Smooth muscle cell of trachea (primary cell): ENCODE results near the gene WHAMM. TPM values are rescaled to one million over a fixed set of nuclear protein-coding genes. Genes with fewer than 3 reads are reported as not detected.

ENCODE experiments used
- total RNA-seq: library from RNA; depleted of rRNA; stranded (reverse); fragments of >200 nt; gene quantifications from 2 replicates; pipeline ENCODE4 v1.2.1, GENCODE V29; 2014

WHAMM gene
- 4.1 TPM in 2 replicates for total RNA-seq

GRCh38 chr15:82809308-82810060 lies at the start of gene WHAMM:
Gene WHAMM, plus strand, starts transcription at chr15:82809628. Its CDS starts 99 bp downstream, at chr15:82809727.

GRCh38 chr15:82805994-82806406 lies 3.4 kb upstream of the WHAMM start, which contains the start of gene FSD2:
Gene FSD2, minus strand, starts transcription at chr15:82806069. Its CDS starts 18,679 bp downstream, at chr15:82787390.

Other genes starting within 250 kb of the WHAMM start
- gene CPEB1, start 162.3 kb upstream of the WHAMM start, total RNA-seq = 36.7 and 42.7 TPM in 2 replicates
- 0.15 and 1.5 TPM in 2 replicates for gene AP3B2, start 99.8 kb upstream of the WHAMM start, total RNA-seq
- not detected in 2 replicates for gene FSD2, start 3.6 kb upstream of the WHAMM start, total RNA-seq
- gene HOMER2, start 143.1 kb downstream of the WHAMM start, total RNA-seq = 7.3 and 12.9 TPM in 2 replicates
- gene RAMAC, start 176.6 kb downstream of the WHAMM start, total RNA-seq = 28.8 and 35.6 TPM in 2 replicates
- gene C15orf40, start 202.0 kb downstream of the WHAMM start, total RNA-seq = 12.5 and 12.7 TPM in 2 replicates